GM21786 (cell line): ENCODE measurements around the gene RPP40.
"Not testable (repeated sequence)": the region's sequence is repeated elsewhere in the genome, so short reads cannot be mapped to it uniquely, and the experiment has no call there.

Source experiments
- ATAC-seq: cut with Tn5 transposase; IDR thresholded peaks from one replicate; pipeline ENCODE4 v1.9.1; 2021; ENCODE audit not compliant: unreplicated experiment

Gene RPP40

GRCh38 chr6:5003604-5004372, at the start of gene RPP40:
TSS of gene RPP40 (minus strand) at chr6:5004037. CDS start at chr6:5004002, 35 bp downstream.
- peak; percentile 94 for ATAC-seq

GRCh38 chr6:5053038-5053437, 49.2 kb upstream of the RPP40 start:
- no peak for ATAC-seq

- no peak for ATAC-seq
Measured at GRCh38 chr6:5051394-5051793, 47.6 kb upstream of the RPP40 start.

- ATAC-seq = no peak
Measured at GRCh38 chr6:5050009-5050408, 46.2 kb upstream of the RPP40 start.

- ATAC-seq = no peak
Measured at GRCh38 chr6:5046430-5046829, 42.6 kb upstream of the RPP40 start.

- no peak for ATAC-seq
Measured at GRCh38 chr6:5045416-5045815, 41.6 kb upstream of the RPP40 start.

- ATAC-seq = no peak
Measured at GRCh38 chr6:5044866-5045265, 41.0 kb upstream of the RPP40 start.

- ATAC-seq = no peak
Measured at GRCh38 chr6:5042436-5042835, 38.6 kb upstream of the RPP40 start.

- ATAC-seq = no peak
Measured at GRCh38 chr6:5041955-5042354, 38.1 kb upstream of the RPP40 start.

GRCh38 chr6:5036269-5036668, 32.4 kb upstream of the RPP40 start:
- no peak for ATAC-seq

- no peak for ATAC-seq
Measured at GRCh38 chr6:5034736-5035135, 30.9 kb upstream of the RPP40 start.

- no peak for ATAC-seq
Measured at GRCh38 chr6:5034328-5034727, 30.5 kb upstream of the RPP40 start.

- not testable (repeated sequence) for ATAC-seq
Measured at GRCh38 chr6:5033214-5033904, 29.5 kb upstream of the RPP40 start.

- ATAC-seq = not testable (repeated sequence)
Measured at GRCh38 chr6:5032706-5033105, 28.9 kb upstream of the RPP40 start.

GRCh38 chr6:5031150-5031549, 27.3 kb upstream of the RPP40 start:
- ATAC-seq = no peak

GRCh38 chr6:5030596-5031136, 26.8 kb upstream of the RPP40 start:
- ATAC-seq = peak; percentile 90

- no peak for ATAC-seq
Measured at GRCh38 chr6:5029609-5030008, 25.8 kb upstream of the RPP40 start.

- no peak for ATAC-seq
Measured at GRCh38 chr6:5028921-5029320, 25.1 kb upstream of the RPP40 start.

- no peak for ATAC-seq
Measured at GRCh38 chr6:5028301-5028700, 24.5 kb upstream of the RPP40 start.

- no peak for ATAC-seq
Measured at GRCh38 chr6:5025911-5026819, 22.3 kb upstream of the RPP40 start.

- ATAC-seq = no peak
Measured at GRCh38 chr6:5023923-5024322, 20.1 kb upstream of the RPP40 start.
